Sigmoid colon (tissue), 7 donors: ENCODE data around the gene EFNA5. TPM values are rescaled to one million over a fixed set of nuclear protein-coding genes. Genes with fewer than 3 reads are reported as not detected.

Experiments
- DNase-seq: peaks from one replicate; pipeline ENCODE4 v3.0.0-alpha.2; 2019
- H3K27ac ChIP-seq, 4 donors: fragments of 200-600 bp; sonication (generic); one replicate each; pipeline ENCODE4 v1.5.1; 2016 to 2019; ENCODE audit warnings: mild to moderate bottlenecking in 1 of 4
- H3K27me3 ChIP-seq, 3 donors: fragments of 200-600 bp; sonication (generic); one replicate each; pipeline ENCODE4 v1.5.1; 2019; ENCODE audit warnings: mild to moderate bottlenecking in 1 of 3
- H3K36me3 ChIP-seq, 4 donors: fragments of 200-600 bp; sonication (generic); one replicate each; pipeline ENCODE4 v1.5.1; 2016 to 2019
- H3K4me1 ChIP-seq, 4 donors: fragments of 200-600 bp; sonication (generic); one replicate each; pipeline ENCODE4 v1.5.1; 2017 to 2019
- H3K4me3 ChIP-seq, 4 donors: fragments of 200-600 bp; sonication (generic); one replicate each; pipeline ENCODE4 v1.5.1; 2017 to 2019; ENCODE audit warnings: mild to moderate bottlenecking in 2 of 4, moderate library complexity in 1 of 4
- H3K9me3 ChIP-seq, 4 donors: fragments of 200-600 bp in 3 of 4; sonication (generic) in 3 of 4; one replicate each; pipeline versions ENCODE4 v1.5.1 to v1.6.1; 2013 to 2019
- EP300 ChIP-seq, 4 donors: sonication (generic); formaldehyde crosslinking; IDR thresholded peaks; one replicate each; pipeline ENCODE4 v1.6.1; 2017; ENCODE audit warnings: antibody characterized with exemption in 4 of 4
- POLR2A ChIP-seq, 2 donors: fragments of 450-650 bp; IDR thresholded peaks; one replicate each; pipeline ENCODE4 v1.6.1; 2016; ENCODE audit warnings: antibody characterized with exemption in 2 of 2, mild to moderate bottlenecking in 2 of 2, moderate library complexity in 2 of 2
- POLR2AphosphoS5 ChIP-seq, 4 donors: sonication (generic); formaldehyde crosslinking; IDR thresholded peaks; one replicate each; pipeline ENCODE4 v1.6.1; 2017; ENCODE audit warnings: antibody characterized with exemption in 4 of 4
- WGBS, 2 donors: extraction: QIAGEN DNeasy Blood & Tissue Kit; methylation state at CpG; one replicate each; pipeline ENCODE4 v1.1.7; 2013; 5-methylcytosine and 5-hydroxymethylcytosine counted together
- intact Hi-C: fragments of 100-400 bp; cut with DNase I; formaldehyde crosslinking; loops from one replicate; pipeline ENCODE4 v1.15.1; 2023
- polyA plus RNA-seq, 3 donors: library from polyadenylated mRNA; stranded (reverse); fragments of 200-250 nt; gene quantifications; one replicate each; pipeline ENCODE4 v1.2.3, GENCODE V29; 2013
- total RNA-seq, 4 donors: library from RNA; depleted of rRNA; stranded (reverse); fragments of >200 nt; gene quantifications; one replicate each; pipeline ENCODE4 v1.1.0, GENCODE V29; 2016
- TF ChIP-seq, protein P1 (sequence below), 4 experiments: fragments of 450-650 bp in 3 of 4; fragments of 200-600 bp in 1 of 4; IDR thresholded peaks; one replicate each; pipeline ENCODE4 v1.5.1; 2016 to 2019; ENCODE audit warnings: antibody characterized with exemption in 4 of 4, mild to moderate bottlenecking in 3 of 4, moderate library complexity in 2 of 4
- donor health status: healthy with polysubstance abuse.
- donor health status: Bipolar disorder and iron deficiency.
- donor health status: healthy.

The EFNA5 gene
- total and polyA plus RNA-seq, 7 donors = 0.60 to 10.8 (median 6.8) TPM

GRCh38 chr5:107514305-107514704 lies 156.4 kb downstream of the EFNA5 start:
- 92% methylated on average over 2 of the region's 2 CpGs for WGBS, 2 donors
- Histone ChIP-seq H3K27me3 (no peaks in the 10 kb centered on the region), H3K4me1 (no peaks in the 10 kb centered on the region)

GRCh38 chr5:107513337-107514085 lies 157.2 kb downstream of the EFNA5 start:
- intact Hi-C loops = no loop called here
- no peak overlapping the region for H3K4me3 ChIP-seq

More at GRCh38 chr5:107514305-107514704, 156.4 kb downstream of the EFNA5 start:
- no peaks in the 10 kb centered on the region for H3K36me3 ChIP-seq
- intact Hi-C loops = no loop called here
- no peaks in the 10 kb centered on the region for H3K9me3 ChIP-seq
- no peak overlapping the region for H3K4me3 ChIP-seq
- H3K27ac ChIP-seq = no peak overlapping the region
- TF ChIP-seq POLR2A (IDR thresholded peaks at IDR 0.05) = no peak
- TF ChIP-seq POLR2AphosphoS5 (IDR thresholded peaks at IDR 0.05) = no peak
- no peak for TF ChIP-seq EP300 (IDR thresholded peaks at IDR 0.05)
- TF ChIP-seq, protein P1, sequence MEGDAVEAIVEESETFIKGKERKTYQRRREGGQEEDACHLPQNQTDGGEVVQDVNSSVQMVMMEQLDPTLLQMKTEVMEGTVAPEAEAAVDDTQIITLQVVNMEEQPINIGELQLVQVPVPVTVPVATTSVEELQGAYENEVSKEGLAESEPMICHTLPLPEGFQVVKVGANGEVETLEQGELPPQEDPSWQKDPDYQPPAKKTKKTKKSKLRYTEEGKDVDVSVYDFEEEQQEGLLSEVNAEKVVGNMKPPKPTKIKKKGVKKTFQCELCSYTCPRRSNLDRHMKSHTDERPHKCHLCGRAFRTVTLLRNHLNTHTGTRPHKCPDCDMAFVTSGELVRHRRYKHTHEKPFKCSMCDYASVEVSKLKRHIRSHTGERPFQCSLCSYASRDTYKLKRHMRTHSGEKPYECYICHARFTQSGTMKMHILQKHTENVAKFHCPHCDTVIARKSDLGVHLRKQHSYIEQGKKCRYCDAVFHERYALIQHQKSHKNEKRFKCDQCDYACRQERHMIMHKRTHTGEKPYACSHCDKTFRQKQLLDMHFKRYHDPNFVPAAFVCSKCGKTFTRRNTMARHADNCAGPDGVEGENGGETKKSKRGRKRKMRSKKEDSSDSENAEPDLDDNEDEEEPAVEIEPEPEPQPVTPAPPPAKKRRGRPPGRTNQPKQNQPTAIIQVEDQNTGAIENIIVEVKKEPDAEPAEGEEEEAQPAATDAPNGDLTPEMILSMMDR (IDR thresholded peaks at IDR 0.05) = no peak
- DNase-seq = no peak

GRCh38 chr5:107512029-107512428 lies 158.7 kb downstream of the EFNA5 start:
- Histone ChIP-seq H3K36me3 (no peaks in the 10 kb centered on the region), H3K9me3 (no peaks in the 10 kb centered on the region), H3K4me1 (peaks cover 0 to 4% (median 0%) of the 10 kb centered on the region in 4 donors), H3K27me3 (no peaks in the 10 kb centered on the region), H3K4me3 (no peak overlapping the region), H3K27ac (no peak overlapping the region)
- intact Hi-C loops = no loop called here
- WGBS, 2 donors = 95% methylated on average over 3 of the region's 3 CpGs
- DNase-seq = no peak
- TF ChIP-seq EP300 (IDR thresholded peaks at IDR 0.05) (no peak), POLR2AphosphoS5 (IDR thresholded peaks at IDR 0.05) (no peak), POLR2A (IDR thresholded peaks at IDR 0.05) (no peak)
- TF ChIP-seq, protein P1 (IDR thresholded peaks at IDR 0.05) = no peak

More at GRCh38 chr5:107513337-107514085, 157.2 kb downstream of the EFNA5 start:
- Histone ChIP-seq H3K9me3 (no peaks in the 10 kb centered on the region), H3K27me3 (no peaks in the 10 kb centered on the region), H3K4me1 (no peaks in the 10 kb centered on the region), H3K27ac (no peak overlapping the region), H3K36me3 (no peaks in the 10 kb centered on the region)
- TF ChIP-seq, protein P1 (IDR thresholded peaks at IDR 0.05) = no peak
- TF ChIP-seq EP300 (IDR thresholded peaks at IDR 0.05) = no peak
- no peak for TF ChIP-seq POLR2A (IDR thresholded peaks at IDR 0.05)
- no peak for TF ChIP-seq POLR2AphosphoS5 (IDR thresholded peaks at IDR 0.05)
- 52 to 84% methylated on average over 10 of the region's 10 CpGs for WGBS, 2 donors
- DNase-seq = no peak

- Histone ChIP-seq H3K4me3 (no peak overlapping the region), H3K27me3 (no peaks in the 10 kb centered on the region), H3K27ac (no peak overlapping the region), H3K4me1 (peaks cover 0 to 4% (median 0%) of the 10 kb centered on the region in 4 donors), H3K9me3 (no peaks in the 10 kb centered on the region), H3K36me3 (no peaks in the 10 kb centered on the region)
- no peak for DNase-seq
- intact Hi-C loops = no loop called here
- TF ChIP-seq EP300 (IDR thresholded peaks at IDR 0.05) (no peak), POLR2AphosphoS5 (IDR thresholded peaks at IDR 0.05) (no peak), POLR2A (IDR thresholded peaks at IDR 0.05) (no peak)
- TF ChIP-seq, protein P1 (IDR thresholded peaks at IDR 0.05) = no peak
- 95 to 96% methylated on average over 3 of the region's 3 CpGs for WGBS, 2 donors
Observed at GRCh38 chr5:107510125-107510524, 160.6 kb downstream of the EFNA5 start.
